Right lobe of liver (tissue), 4 donors: ENCODE results near the gene PTPRK.

Source experiments
- POLR2A ChIP-seq: fragments of 450-650 bp; IDR thresholded peaks from one replicate; pipeline ENCODE4 v1.6.1; 2017; ENCODE audit warnings: antibody characterized with exemption, mild to moderate bottlenecking
- TF ChIP-seq, protein P1 (sequence below), 4 donors: fragments of 200-600 bp in 3 of 4; fragments of 450-650 bp in 1 of 4; IDR thresholded peaks; one replicate each; pipeline versions ENCODE4 v1.5.1 to v1.8.0; 2016 to 2022; ENCODE audit warnings: antibody characterized with exemption in 4 of 4, mild to moderate bottlenecking in 2 of 4
- donor health status: DM: no; HTN: no; CAD: no.
- donor health status: DM: no; HTN: no; CAD: no.
- donor health status: DM: no; HTN: yes; CAD: no.

DNA sequence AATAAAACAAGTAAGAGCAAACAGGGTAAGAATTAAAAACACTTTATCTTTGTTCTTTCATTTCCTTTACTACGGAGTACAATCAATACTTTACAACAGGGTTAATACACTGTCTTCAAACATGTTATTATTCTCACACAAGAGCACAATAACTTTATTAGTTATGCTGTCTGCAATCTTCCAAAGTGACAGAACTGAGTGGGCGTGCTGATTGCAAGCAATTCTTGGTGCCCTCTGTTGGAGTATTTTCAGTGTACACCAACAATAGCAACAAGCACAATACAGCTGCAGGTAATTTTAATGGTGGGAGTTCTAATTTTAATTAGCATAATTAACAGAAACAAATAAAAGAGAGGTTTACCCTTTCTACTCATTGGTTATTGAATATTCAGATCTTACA, 33.9 kb upstream of the PTPRK start:
- TF ChIP-seq, protein P1, sequence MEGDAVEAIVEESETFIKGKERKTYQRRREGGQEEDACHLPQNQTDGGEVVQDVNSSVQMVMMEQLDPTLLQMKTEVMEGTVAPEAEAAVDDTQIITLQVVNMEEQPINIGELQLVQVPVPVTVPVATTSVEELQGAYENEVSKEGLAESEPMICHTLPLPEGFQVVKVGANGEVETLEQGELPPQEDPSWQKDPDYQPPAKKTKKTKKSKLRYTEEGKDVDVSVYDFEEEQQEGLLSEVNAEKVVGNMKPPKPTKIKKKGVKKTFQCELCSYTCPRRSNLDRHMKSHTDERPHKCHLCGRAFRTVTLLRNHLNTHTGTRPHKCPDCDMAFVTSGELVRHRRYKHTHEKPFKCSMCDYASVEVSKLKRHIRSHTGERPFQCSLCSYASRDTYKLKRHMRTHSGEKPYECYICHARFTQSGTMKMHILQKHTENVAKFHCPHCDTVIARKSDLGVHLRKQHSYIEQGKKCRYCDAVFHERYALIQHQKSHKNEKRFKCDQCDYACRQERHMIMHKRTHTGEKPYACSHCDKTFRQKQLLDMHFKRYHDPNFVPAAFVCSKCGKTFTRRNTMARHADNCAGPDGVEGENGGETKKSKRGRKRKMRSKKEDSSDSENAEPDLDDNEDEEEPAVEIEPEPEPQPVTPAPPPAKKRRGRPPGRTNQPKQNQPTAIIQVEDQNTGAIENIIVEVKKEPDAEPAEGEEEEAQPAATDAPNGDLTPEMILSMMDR (IDR thresholded peaks at IDR 0.05) = peak; percentile 32 to 50 (median 41)
- no peak for TF ChIP-seq POLR2A
